ENCODE results near the gene RIN3. TPM values are rescaled to one million over a fixed set of nuclear protein-coding genes. Genes with fewer than 3 reads are reported as not detected.

RIN3 gene
- total and polyA plus RNA-seq, 2 donors (not counting 3 experiments of a cell fraction or from before 2014, with no cell fraction given): 5.1 to 20.8 TPM

DNA sequence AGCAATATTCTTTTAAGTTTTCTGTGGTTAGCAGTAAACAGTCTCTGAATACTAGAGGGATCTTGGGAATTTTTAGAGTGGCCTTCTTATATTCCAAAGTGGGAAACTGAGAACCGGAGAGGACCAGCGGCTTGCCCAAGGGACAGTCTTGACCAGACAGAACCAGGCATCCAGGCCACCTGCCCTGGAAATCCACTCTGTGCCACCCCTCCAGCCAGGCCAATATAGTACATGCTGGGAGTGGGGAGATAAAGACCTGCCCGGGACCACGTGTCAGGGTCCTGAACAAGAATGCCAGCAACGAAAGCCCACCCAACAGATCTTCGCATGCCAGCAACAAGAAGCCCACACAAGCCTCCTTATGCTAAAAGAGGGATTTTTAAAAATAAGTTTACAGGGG is 49.4 kb upstream of the RIN3 start:
- Histone ChIP-seq H3K79me2 (ENCODE audit: control insufficient read depth, insufficient read depth, low read length) (no peaks in the 10 kb centered on the region), H3K9ac (replicated peaks; ENCODE audit: extremely low read depth, insufficient read depth, low read length) (no peak overlapping the region), H2AFZ (ENCODE audit: low read depth, low read length) (no peak overlapping the region), H3K4me3 (replicated peaks in 1 of 3; ENCODE audit: insufficient read depth in 1 of 3, low read depth in 1 of 3, low read length in 3 of 3) (no peak overlapping the region), H3K9me3 (replicated peaks; ENCODE audit: control insufficient read depth, insufficient read depth, low read length) (no peaks in the 10 kb centered on the region), H4K20me1 (replicated peaks; ENCODE audit: control insufficient read depth, extremely low read depth, insufficient read depth, low read length) (no peaks in the 10 kb centered on the region), H3K4me1 (ENCODE audit: control insufficient read depth, extremely low read depth, insufficient read depth, low read length) (peaks cover 27% of the 10 kb centered on the region), H3K27ac (ENCODE audit: insufficient read depth, low read depth, low read length) (no peak overlapping the region), H3K9me1 (replicated peaks; ENCODE audit: control insufficient read depth, extremely low read depth, insufficient read depth, low read length) (no peaks in the 10 kb centered on the region), H3K4me2 (ENCODE audit: insufficient read depth, low read length) (no peak overlapping the region), H3K36me3 (ENCODE audit: control insufficient read depth in 2 of 2, extremely low read depth in 1 of 2, insufficient read depth in 2 of 2, low read length in 2 of 2) (no peaks in the 10 kb centered on the region), H3K27me3 (ENCODE audit: control insufficient read depth in 2 of 2, insufficient read depth in 2 of 2, low read length in 2 of 2) (peaks cover 0 to 2% of the 10 kb centered on the region in 2 experiments)
- CTCF ChIA-PET: no interaction called here
- dilution Hi-C loops (cut with MboI; ENCODE audit: extremely low pct_ligation_motif_present, low sequenced_read_pairs): no loop called here
- TF ChIP-seq EZH2 (IDR thresholded peaks at IDR 0.05; ENCODE audit: borderline replicate concordance, low read depth, low read length, severe bottlenecking): no peak
- no peak for TF ChIP-seq POLR2AphosphoS5 (IDR thresholded peaks at IDR 0.05; ENCODE audit: insufficient read depth, low read depth, low read length)
- TF ChIP-seq GATA2 (IDR thresholded peaks at IDR 0.05; ENCODE audit: insufficient read depth, insufficient read length, low read depth, low read length): no peak
- TF ChIP-seq FOS (IDR thresholded peaks at IDR 0.05; ENCODE audit: borderline replicate concordance, insufficient read depth, low read length): no peak
- TF ChIP-seq, protein P1, sequence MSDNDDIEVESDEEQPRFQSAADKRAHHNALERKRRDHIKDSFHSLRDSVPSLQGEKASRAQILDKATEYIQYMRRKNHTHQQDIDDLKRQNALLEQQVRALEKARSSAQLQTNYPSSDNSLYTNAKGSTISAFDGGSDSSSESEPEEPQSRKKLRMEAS (IDR thresholded peaks at IDR 0.05; ENCODE audit: insufficient read depth, insufficient read length): no peak
- no peak for TF ChIP-seq MYC (IDR thresholded peaks at IDR 0.05; ENCODE audit: low read depth, low read length)
- TF ChIP-seq, protein P2, sequence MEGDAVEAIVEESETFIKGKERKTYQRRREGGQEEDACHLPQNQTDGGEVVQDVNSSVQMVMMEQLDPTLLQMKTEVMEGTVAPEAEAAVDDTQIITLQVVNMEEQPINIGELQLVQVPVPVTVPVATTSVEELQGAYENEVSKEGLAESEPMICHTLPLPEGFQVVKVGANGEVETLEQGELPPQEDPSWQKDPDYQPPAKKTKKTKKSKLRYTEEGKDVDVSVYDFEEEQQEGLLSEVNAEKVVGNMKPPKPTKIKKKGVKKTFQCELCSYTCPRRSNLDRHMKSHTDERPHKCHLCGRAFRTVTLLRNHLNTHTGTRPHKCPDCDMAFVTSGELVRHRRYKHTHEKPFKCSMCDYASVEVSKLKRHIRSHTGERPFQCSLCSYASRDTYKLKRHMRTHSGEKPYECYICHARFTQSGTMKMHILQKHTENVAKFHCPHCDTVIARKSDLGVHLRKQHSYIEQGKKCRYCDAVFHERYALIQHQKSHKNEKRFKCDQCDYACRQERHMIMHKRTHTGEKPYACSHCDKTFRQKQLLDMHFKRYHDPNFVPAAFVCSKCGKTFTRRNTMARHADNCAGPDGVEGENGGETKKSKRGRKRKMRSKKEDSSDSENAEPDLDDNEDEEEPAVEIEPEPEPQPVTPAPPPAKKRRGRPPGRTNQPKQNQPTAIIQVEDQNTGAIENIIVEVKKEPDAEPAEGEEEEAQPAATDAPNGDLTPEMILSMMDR (IDR thresholded peaks at IDR 0.05; ENCODE audit: extremely low read depth in 1 of 2, insufficient read depth in 1 of 2, low read depth in 1 of 2, low read length in 2 of 2): no peak
- no peak for TF ChIP-seq JUN (IDR thresholded peaks at IDR 0.05; ENCODE audit: borderline replicate concordance, insufficient read depth, insufficient read length, low read depth)
- no peak for TF ChIP-seq POLR2A (IDR thresholded peaks at IDR 0.05; ENCODE audit: low read depth, low read length)
- intact Hi-C loops (cut with micrococcal nuclease): no loop called here
- POLR2A ChIA-PET: no interaction called here
- no TSS peak for BruUV-seq (replicated peaks)
- FAIRE-seq (no peak), DNase-seq (ENCODE audit: low read depth, low spot score) (no peak)
